MM.1S (cell line): ENCODE results near the gene SDHA.
"Not testable (repeated sequence)": the region's sequence is repeated elsewhere in the genome, so short reads cannot be mapped to it uniquely, and the experiment has no call there.

Experiments
- DNase-seq: peaks from one replicate; pipeline ENCODE4 v3.0.0-alpha.2; 2015
- H2AFZ ChIP-seq: fragments of 300-600 bp; sonication (generic); 2 replicates; pipeline ENCODE4 v1.6.0; 2016; ENCODE audit warnings: antibody characterized with exemption, low read length
- H3F3A ChIP-seq: fragments of 300-600 bp; sonication (generic); 2 replicates; pipeline ENCODE4 v1.6.1; 2016; ENCODE audit warnings: mild to moderate bottlenecking, antibody characterized with exemption, low read length, moderate library complexity, mixed read lengths; ENCODE audit not compliant: insufficient read depth
- H3K27ac ChIP-seq: fragments of 300-600 bp; sonication (generic); 2 replicates; pipeline ENCODE4 v1.5.1; 2016; ENCODE audit warnings: mild to moderate bottlenecking, low read length
- H3K27me3 ChIP-seq: fragments of 300-600 bp; sonication (generic); replicated peaks from 2 replicates; pipeline ENCODE4 v1.6.0; 2016; ENCODE audit warnings: low read length; ENCODE audit not compliant: insufficient read depth
- H3K36me3 ChIP-seq: fragments of 300-600 bp; sonication (generic); replicated peaks from 2 replicates; pipeline ENCODE4 v1.6.1; 2016; ENCODE audit warnings: mild to moderate bottlenecking, low read length, mixed read lengths; ENCODE audit not compliant: insufficient read depth
- H3K4me1 ChIP-seq: fragments of 300-600 bp; sonication (generic); 2 replicates; pipeline ENCODE4 v1.6.1; 2016; ENCODE audit warnings: low read length, mixed read lengths
- H3K4me2 ChIP-seq: fragments of 300-600 bp; sonication (generic); 2 replicates; pipeline ENCODE4 v1.6.0; 2016; ENCODE audit warnings: low read depth, low read length
- H3K4me3 ChIP-seq: fragments of 300-600 bp; sonication (generic); 2 replicates; pipeline ENCODE4 v1.5.1; 2016; ENCODE audit warnings: low read length, mixed read lengths
- H3K79me2 ChIP-seq: fragments of 300-600 bp; sonication (generic); 2 replicates; pipeline ENCODE4 v1.6.1; 2016; ENCODE audit warnings: mixed run types, low read length, mixed read lengths
- H3K9ac ChIP-seq: fragments of 300-600 bp; sonication (generic); 2 replicates; pipeline ENCODE4 v1.6.1; 2016; ENCODE audit warnings: low read length, mixed read lengths
- H3K9me2 ChIP-seq: fragments of 300-600 bp; sonication (generic); replicated peaks from 2 replicates; pipeline ENCODE4 v1.6.1; 2016; ENCODE audit warnings: mild to moderate bottlenecking, low read length, mixed read lengths; ENCODE audit not compliant: insufficient read depth
- H3K9me3 ChIP-seq: fragments of 300-600 bp; sonication (generic); replicated peaks from 2 replicates; pipeline ENCODE4 v1.6.1; 2016; ENCODE audit warnings: mild to moderate bottlenecking, low read length, mixed read lengths; ENCODE audit not compliant: insufficient read depth
- H4K20me1 ChIP-seq: fragments of 300-600 bp; sonication (generic); 2 replicates; pipeline ENCODE4 v1.6.1; 2016; ENCODE audit warnings: mild to moderate bottlenecking, low read length, moderate library complexity, mixed read lengths; ENCODE audit not compliant: insufficient read depth
- EZH2 ChIP-seq: fragments of 300-600 bp; sonication (generic); optimal IDR thresholded peaks from 2 replicates; pipeline ENCODE3; 2017; ENCODE audit warnings: low read depth, mild to moderate bottlenecking, antibody characterized with exemption, low read length, mixed read lengths
- TF ChIP-seq, protein P1 (sequence below): fragments of 300-600 bp; sonication (generic); IDR thresholded peaks from 2 replicates; pipeline ENCODE4 v1.5.1; 2016; ENCODE audit warnings: antibody characterized with exemption, low read length, mixed read lengths

Gene SDHA

DNA sequence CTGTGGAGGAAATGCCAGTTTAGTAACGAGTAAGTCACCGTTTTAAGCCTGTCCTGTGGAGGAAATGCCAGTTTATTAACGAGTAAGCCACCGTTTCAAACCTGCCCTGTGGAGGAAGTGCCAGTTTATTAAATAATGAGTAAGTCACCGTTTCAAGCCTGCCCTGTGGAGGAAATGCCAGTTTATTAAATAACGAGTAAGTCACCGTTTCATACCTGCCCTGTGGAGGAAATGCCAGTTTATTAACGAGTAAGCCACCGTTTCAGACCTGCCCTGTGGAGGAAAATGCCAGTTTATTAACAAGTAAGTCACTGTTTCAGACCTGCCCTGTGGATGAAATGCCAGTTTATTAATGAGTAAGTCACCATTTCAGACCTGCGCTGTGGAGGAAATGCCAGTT, 34.4 kb downstream of the SDHA start:
- peaks cover 24% of the 10 kb centered on the region for H3K36me3 ChIP-seq
- no peaks in the 10 kb centered on the region for H3K9me2 ChIP-seq
- peaks cover 17% of the 10 kb centered on the region for H3K79me2 ChIP-seq
- H4K20me1 ChIP-seq: no peaks in the 10 kb centered on the region
- no peak overlapping the region for H3K9ac ChIP-seq
- no peaks in the 10 kb centered on the region; the same call in 1 of the 2 replicates for H3F3A ChIP-seq
- H2AFZ ChIP-seq: no peak overlapping the region
- H3K27ac ChIP-seq: no peak overlapping the region
- H3K27me3 ChIP-seq: no peaks in the 10 kb centered on the region
- no peak overlapping the region for H3K4me3 ChIP-seq
- TF ChIP-seq EZH2: no peak
- H3K9me3 ChIP-seq: no peaks in the 10 kb centered on the region
- no peaks in the 10 kb centered on the region for H3K4me1 ChIP-seq
- H3K4me2 ChIP-seq: no peak overlapping the region
- DNase-seq: no peak

DNA sequence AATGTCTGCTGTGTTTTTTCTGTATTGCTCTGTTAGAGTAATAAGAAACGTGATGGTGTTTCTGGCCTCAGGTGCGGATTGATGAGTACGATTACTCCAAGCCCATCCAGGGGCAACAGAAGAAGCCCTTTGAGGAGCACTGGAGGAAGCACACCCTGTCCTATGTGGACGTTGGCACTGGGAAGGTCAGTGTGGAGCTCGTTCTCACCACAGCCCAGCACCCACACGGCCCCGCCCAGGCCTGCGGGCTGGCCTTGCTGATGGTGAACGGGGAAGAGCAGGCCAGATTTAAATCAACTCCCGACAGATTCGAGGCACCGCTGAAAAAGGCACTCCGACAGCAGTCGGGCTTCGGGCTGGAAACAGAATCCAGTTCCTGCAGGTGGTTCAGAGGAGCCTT, 36.2 kb downstream of the SDHA start:
- H3K4me2 ChIP-seq, H3K27me3 ChIP-seq, H3K79me2 ChIP-seq, H3K4me1 ChIP-seq, H3K9me3 ChIP-seq, H3K27ac ChIP-seq, H4K20me1 ChIP-seq, H3K4me3 ChIP-seq, H3K9me2 ChIP-seq, H3F3A ChIP-seq, H3K9ac ChIP-seq, H2AFZ ChIP-seq, DNase-seq: not testable (repeated sequence)
- peaks cover 17% of the 10 kb centered on the region for H3K36me3 ChIP-seq

DNA sequence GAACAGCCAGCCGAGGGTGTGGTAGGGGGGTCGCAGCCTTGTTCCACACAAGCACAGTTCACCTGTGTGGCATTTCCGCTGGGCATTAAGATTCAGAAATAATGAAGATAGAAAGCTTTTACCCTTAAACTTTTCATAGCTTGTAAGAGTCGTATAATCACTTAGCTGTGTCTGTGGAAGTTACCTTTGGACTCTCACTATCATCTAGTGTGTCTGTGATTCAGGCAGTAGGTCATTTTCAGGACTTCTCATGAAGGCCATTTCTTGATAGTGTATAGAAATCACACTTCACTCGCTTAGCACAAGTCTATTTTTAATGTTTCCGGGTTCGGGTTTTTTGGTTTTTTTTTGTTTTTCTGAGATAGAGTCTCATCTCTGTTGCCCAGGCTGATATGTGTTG, 37.0 kb downstream of the SDHA start:
- H3K9me2 ChIP-seq, H4K20me1 ChIP-seq, H2AFZ ChIP-seq, H3K4me2 ChIP-seq, H3K27ac ChIP-seq, DNase-seq, H3K9me3 ChIP-seq, H3K27me3 ChIP-seq, H3K4me3 ChIP-seq, H3F3A ChIP-seq, H3K79me2 ChIP-seq, H3K4me1 ChIP-seq, H3K9ac ChIP-seq: not testable (repeated sequence)
- H3K36me3 ChIP-seq: peaks cover 17% of the 10 kb centered on the region

DNA sequence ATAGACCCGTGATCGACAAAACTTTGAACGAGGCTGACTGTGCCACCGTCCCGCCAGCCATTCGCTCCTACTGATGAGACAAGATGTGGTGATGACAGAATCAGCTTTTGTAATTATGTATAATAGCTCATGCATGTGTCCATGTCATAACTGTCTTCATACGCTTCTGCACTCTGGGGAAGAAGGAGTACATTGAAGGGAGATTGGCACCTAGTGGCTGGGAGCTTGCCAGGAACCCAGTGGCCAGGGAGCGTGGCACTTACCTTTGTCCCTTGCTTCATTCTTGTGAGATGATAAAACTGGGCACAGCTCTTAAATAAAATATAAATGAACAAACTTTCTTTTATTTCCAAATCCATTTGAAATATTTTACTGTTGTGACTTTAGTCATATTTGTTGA, 38.2 kb downstream of the SDHA start:
- not testable (repeated sequence) for H3K27me3 ChIP-seq, H2AFZ ChIP-seq, H3K79me2 ChIP-seq, H3F3A ChIP-seq, H3K27ac ChIP-seq, H3K4me1 ChIP-seq, DNase-seq, H4K20me1 ChIP-seq, H3K4me3 ChIP-seq, H3K9me3 ChIP-seq, H3K9me2 ChIP-seq, H3K4me2 ChIP-seq, H3K9ac ChIP-seq
- peaks cover 17% of the 10 kb centered on the region for H3K36me3 ChIP-seq

DNA sequence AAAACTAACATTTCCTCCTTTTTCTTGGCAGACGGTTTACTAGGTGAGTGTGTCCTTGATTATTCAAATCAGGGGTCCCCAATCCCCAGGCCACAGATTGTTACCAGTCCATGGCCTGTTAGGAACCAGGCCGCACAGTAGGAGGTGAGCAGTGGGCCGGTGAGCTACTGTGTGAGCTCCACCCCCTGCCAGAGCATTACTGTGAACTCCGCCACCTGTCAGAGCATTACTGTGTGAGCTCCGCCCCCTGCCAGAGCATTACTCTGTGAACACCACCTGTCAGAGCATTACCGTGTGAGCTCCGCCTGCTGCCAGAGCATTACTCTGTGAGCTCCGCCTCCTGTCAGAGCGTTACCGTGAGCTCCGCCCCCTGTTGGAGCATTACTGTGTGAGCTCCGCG, 39.0 kb downstream of the SDHA start:
- Histone ChIP-seq H4K20me1 (no peaks in the 10 kb centered on the region), H3K9ac (no peak overlapping the region), H3F3A (peaks cover 5% of the 10 kb centered on the region), H3K4me1 (no peaks in the 10 kb centered on the region), H3K79me2 (peaks cover 6% of the 10 kb centered on the region), H3K4me3 (no peak overlapping the region), H3K4me2 (no peak overlapping the region), H2AFZ (no peak overlapping the region), H3K27ac (no peak overlapping the region), H3K9me3 (no peaks in the 10 kb centered on the region), H3K27me3 (no peaks in the 10 kb centered on the region), H3K36me3 (peaks cover 17% of the 10 kb centered on the region), H3K9me2 (no peaks in the 10 kb centered on the region)
- TF ChIP-seq, protein P1, sequence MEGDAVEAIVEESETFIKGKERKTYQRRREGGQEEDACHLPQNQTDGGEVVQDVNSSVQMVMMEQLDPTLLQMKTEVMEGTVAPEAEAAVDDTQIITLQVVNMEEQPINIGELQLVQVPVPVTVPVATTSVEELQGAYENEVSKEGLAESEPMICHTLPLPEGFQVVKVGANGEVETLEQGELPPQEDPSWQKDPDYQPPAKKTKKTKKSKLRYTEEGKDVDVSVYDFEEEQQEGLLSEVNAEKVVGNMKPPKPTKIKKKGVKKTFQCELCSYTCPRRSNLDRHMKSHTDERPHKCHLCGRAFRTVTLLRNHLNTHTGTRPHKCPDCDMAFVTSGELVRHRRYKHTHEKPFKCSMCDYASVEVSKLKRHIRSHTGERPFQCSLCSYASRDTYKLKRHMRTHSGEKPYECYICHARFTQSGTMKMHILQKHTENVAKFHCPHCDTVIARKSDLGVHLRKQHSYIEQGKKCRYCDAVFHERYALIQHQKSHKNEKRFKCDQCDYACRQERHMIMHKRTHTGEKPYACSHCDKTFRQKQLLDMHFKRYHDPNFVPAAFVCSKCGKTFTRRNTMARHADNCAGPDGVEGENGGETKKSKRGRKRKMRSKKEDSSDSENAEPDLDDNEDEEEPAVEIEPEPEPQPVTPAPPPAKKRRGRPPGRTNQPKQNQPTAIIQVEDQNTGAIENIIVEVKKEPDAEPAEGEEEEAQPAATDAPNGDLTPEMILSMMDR: no peak
- no peak for DNase-seq

DNA sequence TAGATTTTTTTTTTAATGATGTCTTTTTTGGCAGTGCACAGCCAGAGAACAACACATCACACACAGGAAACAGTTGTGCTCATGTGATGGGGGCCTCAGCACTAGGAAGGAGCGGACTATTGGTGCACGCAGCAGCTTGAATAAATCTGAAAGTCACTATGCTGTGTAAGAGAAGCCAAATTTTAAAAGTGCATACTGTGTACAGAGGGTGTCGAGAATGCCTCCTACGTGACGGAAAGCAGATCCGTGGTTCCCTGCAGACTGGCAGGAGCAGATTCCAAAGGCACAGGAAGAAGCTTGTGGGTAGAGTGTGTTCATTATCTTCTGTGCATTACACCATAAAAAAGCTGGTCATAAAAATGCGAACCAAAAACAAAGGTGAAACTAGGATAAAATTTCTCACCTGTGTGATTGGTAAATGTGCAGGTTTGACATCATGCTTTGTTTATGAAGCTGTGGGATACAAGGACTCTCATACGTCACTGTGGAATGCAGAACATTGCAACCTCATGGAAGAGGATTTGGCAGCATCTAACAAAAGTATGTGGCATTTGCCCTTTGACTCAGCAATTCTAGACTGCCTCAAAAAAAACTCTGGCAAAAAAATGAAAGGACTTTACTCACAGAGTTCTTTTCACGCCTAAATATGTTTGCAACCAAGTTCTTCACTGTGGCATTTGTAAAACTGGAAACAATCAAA, 45.3 kb downstream of the SDHA start:
- H3K4me3 ChIP-seq, H3K9ac ChIP-seq, H3K27me3 ChIP-seq, H3K9me3 ChIP-seq, H3K4me1 ChIP-seq, H3K4me2 ChIP-seq, H2AFZ ChIP-seq, DNase-seq, H3K9me2 ChIP-seq, H3K27ac ChIP-seq, H4K20me1 ChIP-seq, H3K79me2 ChIP-seq, H3K36me3 ChIP-seq: not testable (repeated sequence)
- H3F3A ChIP-seq: peaks cover 11% of the 10 kb centered on the region
